GM19043 (cell line): Measurements from ENCODE around the gene RNF151.

Source experiments
- ATAC-seq: cut with Tn5 transposase; IDR thresholded peaks from one replicate; pipeline ENCODE4 v1.9.1; 2021; ENCODE audit warnings: low read depth; ENCODE audit not compliant: unreplicated experiment

The RNF151 gene

GRCh38 chr16:1990351-1991134 is 23.9 kb downstream of the RNF151 start:
- no peak for ATAC-seq

DNA sequence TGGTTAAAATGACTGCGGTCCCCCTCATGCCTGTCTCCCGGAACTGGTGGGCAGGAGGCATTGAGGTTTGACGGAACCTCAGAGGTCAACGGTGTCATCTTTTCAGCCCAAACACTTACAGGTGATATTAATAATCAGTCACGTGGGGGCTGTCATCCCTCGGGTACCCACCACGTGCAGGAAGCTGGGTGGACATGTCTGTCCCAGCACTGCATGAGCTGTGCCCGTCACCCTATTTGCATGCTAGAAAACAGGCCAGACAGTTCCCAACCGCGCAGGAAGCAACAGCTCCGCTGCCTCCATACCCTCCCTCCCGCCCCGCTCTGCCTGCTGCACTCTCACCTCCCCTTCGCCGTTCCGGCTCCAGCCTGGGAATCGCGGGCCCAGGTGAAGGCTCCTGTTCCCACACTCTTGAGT is 24.5 kb downstream of the RNF151 start:
- ATAC-seq: no peak

GRCh38 chr16:1991588-1991947 is 24.9 kb downstream of the RNF151 start:
- ATAC-seq: no peak

- ATAC-seq: peak; percentile 44
These were observed 25.5 kb downstream of the RNF151 start for GRCh38 chr16:1991948-1992703.

GRCh38 chr16:1992704-1993317 is 26.2 kb downstream of the RNF151 start:
- ATAC-seq: no peak

- no peak for ATAC-seq
These were observed 27.1 kb downstream of the RNF151 start for GRCh38 chr16:1993731-1994131.

DNA sequence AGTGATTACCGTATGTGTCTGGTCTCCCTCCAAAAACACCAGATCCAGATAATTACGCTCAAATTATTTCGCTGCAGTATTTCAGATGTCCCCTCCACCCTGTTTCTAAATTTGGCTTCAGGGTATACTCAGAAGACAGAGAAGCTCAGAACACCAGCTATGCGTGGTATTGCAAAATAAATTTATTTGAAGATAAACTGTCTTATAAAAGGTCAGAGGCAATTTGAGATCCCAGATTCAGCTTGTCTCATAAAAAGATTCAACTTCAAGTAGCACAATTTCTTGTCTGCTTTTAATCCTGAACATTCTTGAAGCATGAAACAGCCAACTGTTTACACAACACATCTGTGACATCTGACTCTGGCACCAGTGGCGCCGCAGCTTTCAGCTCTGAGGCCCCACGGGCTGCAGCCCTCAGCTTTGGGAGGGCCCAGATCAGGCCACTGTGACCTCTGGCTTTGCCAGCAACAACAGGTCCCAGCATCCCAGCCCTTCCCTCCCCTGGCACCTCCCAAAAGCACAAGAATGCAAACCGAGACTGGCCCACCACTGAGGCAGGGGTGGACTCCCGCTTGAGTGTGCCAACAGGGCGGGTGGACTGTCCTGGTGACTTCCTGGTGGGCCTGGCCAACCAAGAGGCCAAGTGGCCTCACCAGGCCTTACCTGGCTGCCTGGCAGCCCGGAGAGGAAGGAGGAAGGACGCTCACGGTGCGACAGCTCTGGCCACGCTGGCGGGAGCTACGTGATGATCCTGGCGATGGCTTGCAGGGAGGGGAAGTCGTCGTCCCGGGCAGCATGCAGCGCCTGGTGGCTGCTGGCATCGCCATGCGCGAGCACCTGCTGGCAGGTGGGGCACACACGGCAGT is 31.1 kb downstream of the RNF151 start:
- no peak for ATAC-seq

DNA sequence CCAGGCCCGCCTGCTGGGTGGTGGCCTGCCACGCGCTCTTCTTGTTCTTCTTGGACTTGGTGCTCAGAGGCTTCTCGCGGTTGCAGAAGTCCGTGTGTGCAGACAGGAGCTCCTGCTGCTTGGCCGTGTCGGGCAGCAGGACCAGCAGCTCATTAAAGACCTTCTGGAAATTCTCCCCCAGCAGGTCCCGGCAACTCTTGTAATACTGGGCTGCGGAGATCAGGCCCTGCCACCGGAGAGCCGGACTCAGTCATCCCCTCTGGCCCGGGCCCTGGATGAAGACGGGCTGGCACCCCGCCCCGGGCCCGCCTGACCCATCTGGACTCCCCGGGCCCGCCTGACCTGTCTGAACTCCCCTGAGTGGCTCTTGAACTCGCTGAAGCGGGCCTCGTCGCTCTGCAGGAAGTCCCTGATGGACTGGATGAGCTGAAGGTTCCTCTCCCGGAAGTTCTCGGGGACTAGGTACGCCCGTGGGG is 31.7 kb downstream of the RNF151 start:
- ATAC-seq: no peak

DNA sequence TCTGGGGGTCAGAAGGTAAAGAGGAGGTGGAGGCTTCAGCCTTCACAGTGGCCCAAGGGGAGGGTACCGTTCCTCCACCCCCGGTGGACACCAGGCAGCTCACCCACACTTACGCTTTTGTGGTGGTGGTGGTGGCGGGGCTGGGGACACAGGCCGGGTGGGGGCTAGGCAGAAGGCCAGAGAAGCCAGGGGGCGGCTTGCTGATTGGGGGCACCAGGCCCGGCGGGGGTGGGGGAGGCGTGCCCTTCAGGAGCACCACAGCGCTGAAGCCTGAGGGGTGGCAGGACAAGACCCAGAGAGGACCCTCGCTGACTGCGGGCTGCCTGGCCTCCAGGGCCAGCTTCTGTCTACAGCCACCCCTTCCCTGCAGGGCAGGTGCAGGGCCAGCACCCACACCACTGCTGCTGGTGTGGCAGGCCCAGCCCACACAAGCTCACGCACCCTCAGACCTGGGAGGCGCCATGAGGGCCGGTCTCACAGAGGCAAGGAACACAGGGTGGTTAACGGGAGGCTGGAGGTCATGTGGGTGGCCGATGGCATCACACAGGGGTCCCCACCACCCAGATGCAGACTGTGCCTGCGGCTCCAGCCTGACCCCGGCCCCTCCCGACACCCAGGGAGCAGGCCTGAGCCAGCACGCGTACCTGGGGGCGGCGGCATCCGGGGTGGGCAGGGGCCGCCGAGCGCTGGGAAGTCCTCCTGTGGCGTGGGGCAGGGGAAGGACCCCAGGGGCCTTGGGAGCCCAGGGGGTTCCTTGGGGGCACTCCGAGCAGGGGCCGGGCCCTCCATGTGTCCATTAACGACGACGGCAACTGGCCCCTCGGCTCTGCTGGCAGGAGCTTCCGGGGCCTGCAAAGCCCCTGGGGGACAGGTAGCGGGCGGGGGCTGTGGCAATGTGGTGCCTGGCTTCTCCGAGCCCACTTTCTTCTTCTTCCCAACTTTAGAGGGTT is 32.5 kb downstream of the RNF151 start:
- no peak for ATAC-seq

- ATAC-seq: no peak
These were observed 33.3 kb downstream of the RNF151 start for GRCh38 chr16:1999866-2000514.

DNA sequence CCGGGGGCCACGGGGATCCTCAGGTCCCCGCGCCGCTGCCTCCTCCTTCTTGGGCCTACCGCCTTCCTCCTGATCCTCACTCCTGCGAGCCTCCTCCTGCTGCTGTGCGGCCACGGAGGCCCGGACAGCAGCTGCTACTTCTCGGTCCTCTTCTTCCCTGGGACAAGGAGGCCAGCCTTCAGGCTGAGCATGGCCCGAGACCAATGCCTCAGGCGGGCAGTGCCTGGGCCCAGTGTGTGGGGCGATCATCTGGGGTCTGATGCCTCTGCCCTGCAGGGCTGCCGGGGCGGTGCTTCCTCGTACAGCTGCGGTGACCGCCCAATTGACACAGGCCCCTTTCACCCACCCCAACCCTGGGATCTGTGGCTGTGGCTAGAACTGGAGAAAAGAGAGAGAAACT is 34.4 kb downstream of the RNF151 start:
- ATAC-seq: no peak

DNA sequence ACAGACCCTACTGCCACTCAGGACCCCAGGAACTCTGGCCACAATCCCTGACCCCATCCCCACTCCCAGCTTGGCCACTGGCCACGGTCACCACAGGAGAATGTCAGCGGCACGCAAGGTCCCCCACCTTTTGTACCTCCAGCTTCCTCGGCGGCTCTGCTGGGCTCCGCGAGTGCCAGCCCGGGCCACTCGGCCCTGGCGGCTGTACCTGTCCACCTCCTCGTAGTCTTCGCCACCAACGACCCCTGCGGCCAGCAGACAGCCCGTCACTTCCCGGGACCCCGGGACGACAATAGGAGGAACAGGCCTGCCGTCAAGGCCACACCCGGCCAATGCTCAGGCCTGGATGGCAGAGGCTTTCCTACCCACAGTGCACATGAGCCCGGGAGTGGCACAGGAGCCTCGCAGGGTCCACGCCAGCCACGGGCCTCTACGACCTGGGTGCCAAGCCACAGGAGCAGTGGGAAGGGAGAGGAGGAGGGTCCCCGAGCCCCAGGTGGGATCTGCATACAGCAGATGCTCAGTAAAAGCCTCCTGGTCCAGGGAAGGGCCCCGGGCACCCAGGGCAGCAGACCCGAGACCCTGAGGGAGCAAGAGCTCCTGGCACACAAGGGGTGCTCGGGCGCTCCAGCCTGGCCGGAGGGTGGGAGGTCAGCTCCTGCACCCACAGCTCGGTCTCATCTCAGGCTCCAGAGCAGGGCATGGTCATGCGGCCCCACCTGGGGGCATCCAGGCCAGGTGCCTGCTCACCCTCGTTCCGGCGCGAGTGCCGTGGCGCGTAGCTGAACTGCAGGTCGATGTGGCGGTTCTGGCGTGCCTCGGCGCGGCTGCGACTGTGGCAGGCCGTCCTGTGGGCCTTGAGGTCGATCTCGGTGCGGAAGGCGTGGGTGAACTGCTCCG is 35.0 kb downstream of the RNF151 start:
- no peak for ATAC-seq

DNA sequence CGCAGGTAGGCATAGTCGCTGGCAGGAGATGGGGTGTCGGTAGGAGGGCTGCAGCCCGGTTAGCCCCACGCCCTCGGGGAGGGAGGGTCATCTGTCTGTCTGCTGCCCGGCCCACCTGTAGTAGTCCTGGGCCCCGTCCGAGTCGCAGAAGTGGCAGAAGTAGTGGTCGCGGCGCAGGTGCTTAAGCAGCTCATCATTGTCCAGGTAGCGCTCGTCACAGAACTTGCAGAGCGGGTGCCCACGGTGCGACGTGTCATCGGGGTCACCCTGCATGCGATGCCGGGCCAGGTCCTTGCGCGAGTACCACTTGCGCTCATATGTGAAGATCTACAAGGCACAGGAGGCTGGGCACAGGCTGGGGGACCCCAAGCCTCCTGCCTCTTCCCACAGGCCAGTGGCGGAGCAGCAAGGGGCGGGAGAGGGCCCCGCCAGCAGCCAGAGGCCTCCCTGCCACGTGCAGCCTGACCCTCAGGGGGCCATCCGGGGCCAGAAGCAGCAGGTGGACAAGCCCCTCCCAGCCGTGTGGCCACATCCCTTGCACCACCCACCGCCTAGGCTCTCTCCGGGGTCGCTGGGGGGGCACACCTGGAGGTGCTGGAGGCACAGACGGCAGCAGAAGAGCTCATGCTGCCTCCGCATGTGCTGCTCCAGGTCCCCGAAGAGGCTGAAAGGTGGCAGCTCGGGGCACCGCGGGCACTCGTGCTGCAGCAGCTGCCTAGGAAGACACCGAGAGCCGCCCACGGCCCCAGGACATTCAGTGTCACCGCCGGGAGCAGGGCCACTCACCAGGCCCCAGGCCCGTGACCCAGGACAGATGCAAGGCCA is 36.0 kb downstream of the RNF151 start:
- ATAC-seq: no peak

- no peak for ATAC-seq
These were observed 36.7 kb downstream of the RNF151 start for GRCh38 chr16:2003231-2003826.

DNA sequence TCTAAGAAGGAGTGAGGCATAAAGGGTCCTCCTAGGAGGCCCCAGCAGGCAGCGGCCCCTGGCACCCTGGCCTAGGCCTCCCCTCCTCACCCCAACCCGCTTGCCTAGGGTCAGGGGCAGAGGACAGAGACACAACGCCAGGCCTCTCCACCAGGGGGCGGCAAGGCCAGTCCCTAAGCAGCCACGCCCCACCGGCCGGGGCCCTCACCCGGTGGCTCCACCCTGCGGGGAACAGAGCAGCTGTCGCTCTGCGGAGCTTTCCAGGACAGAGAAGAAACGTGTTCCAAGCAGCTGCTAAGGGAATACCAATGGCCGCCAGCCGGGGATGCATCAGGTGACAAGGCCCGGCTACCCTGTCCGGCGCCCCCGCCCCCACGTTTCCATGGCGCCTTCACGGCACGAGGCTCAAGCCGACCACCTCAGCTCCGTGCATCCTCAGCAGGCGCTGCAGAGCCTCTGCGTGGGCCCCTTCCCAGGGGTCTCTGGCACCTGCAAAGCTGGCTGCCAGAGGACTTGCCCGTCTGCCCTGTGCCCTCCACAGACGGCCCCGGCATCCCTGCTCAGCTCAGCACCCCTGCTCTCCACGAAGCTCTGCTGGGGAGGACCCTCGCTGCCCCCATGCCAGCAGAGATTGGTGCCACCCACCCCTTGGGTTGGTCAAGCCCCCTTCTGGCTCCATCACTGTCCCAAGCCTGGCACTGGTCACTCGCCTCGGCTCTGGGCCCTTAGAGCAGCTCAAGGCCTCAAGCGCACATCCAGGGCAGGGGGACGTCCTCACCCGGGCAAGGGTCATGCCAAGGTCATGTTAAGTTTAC is 37.4 kb downstream of the RNF151 start:
- ATAC-seq: no peak
